GM18507 (cell line): ENCODE results near the gene NDUFA12.
A peak's percentile ranks its signal among the peaks of the same experiment; 100 is the strongest.
"Not testable (repeated sequence)": the region's sequence is repeated elsewhere in the genome, so short reads cannot be mapped to it uniquely, and the experiment has no call there.

Experiments used
- DNase-seq: peaks from one replicate; pipeline ENCODE4 v3.0.0; 2011; ENCODE audit warnings: low read depth; ENCODE audit not compliant: insufficient read length; ENCODE audit errors: extremely low spot score
- FAIRE-seq: peaks from 2 replicates; lab custom pipeline; 2011; peaks lifted over from hg19 to GRCh38; lab: Jason Lieb, UNC

NDUFA12 gene

DNA sequence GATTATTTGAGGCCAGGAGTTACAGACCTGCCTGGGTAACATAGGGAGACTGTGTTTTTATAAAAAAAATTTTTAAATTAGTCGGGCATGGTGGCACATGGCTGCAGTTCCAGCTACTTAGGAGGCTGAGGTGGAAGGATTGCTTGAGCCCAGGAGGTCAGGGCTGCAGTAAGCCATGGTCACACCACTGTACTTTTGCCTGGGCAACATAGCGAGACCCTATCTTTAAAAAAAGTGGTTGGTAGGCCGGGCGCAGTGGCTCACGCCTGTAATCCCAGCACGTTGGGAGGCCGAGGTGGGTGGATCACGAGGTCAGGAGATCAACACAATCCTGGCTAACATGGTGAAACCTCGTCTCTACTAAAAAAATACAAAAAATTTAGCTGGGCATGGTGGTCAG, 18.4 kb downstream of the NDUFA12 start:
- not testable (repeated sequence) for DNase-seq, FAIRE-seq

DNA sequence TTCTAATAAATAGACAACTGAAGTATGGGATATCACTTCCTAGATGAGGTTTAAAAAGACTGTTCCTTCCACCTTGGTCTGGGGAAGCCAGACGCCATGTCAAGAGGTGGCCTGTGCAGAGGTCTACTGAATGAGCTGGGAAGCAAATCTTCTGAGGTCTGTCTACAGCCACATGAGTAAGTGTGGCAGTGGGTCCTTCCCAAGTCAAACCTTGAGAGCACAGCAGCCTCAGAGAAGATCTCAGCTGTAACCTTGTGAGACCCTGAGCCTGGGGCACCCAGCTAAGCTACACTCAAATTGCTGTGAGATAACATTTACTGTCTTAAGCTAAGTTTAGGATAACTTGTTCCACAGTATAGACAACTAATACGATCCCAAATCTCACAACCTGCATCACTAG, 20.2 kb downstream of the NDUFA12 start:
- no peak for FAIRE-seq
- DNase-seq = no peak

DNA sequence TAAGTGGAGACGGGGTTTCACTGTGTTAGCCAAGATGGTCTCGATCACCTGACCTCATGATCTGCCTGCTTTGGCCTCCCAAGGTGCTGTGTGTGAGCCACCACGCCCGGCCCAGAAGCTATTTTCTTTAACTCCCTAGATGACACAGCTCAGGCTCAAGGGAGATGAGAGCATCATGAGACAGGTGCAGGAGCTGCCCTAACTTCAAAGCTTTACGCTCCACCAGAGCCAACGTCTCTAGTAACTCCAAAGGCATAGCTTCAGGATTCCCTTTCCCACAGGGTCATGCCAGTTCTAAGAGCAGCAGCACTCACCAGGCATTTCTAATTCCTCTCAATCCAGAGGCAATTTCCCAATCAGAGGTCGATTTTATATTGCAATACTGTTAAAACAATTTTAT, 21.0 kb downstream of the NDUFA12 start:
- FAIRE-seq (no peak), DNase-seq (no peak)

DNA sequence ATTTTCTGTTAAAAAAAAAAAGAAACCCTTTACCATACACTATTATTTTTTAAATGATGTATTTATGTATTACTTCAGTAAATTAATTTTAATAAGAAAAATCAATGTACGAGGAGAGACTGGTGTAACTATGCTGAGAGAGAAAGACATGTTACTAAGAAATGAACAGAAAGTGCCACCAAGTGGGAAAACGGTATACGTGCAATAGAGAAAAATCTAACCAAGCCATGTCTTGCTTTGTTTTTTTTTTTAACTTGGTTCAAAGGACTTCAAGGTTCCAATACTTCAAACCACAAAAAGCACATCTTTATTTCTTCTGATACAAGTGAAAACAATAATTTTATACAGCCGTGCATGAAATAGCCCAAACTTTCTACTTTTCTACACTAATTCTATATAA, 22.9 kb downstream of the NDUFA12 start:
- FAIRE-seq = no peak
- DNase-seq = no peak

DNA sequence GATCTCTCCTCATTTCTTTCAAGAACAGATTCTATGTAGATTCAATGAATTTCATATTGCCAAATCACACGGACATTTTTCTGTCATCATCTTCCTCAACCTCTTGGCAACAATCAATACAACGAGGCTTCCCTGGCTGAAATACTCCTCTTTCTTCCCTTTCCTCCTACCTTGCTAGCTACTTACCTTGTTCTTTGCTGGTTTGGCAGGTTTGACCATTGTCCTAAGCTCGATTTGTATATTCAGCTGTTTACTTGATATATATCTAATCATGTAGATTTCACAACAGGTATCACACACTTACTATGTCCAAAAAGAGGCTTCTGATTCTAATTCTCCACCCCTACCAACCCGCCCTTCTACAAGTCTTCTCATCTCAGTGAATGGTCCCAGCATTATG, 23.6 kb downstream of the NDUFA12 start:
- no peak for FAIRE-seq
- DNase-seq = no peak

DNA sequence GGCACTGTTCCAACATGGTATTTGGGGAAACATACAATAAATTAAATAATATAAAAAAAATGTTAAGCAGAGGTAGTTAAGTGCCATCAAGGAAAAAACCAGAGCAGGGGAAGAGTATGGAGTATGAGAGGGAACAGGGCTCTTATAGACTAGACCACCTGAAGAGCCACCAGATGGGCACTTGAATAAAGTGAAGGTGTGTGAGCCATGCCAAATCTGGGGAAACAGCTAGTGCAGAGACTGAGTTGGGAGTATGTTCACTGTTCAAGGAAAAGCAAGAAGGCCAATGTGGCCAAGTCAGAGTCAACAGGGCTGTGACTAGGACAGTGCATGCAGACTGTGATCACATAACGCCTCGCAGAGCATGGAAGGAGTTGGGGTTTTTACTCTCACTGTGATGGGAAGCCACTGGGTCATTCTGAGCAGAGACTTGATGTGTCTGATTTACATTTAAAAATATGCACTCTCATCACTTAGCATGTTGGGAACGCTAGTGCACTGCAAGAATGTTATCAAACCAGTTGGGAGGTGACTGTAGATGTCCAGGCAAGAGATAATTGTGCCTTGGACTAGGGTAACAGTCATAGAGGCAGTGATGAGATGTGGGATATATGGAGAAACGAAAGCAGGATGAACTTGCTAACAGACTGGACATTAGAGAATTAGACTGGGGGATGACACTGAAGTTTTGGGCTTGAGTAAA, 25.6 kb downstream of the NDUFA12 start:
- DNase-seq (no peak), FAIRE-seq (no peak)

DNA sequence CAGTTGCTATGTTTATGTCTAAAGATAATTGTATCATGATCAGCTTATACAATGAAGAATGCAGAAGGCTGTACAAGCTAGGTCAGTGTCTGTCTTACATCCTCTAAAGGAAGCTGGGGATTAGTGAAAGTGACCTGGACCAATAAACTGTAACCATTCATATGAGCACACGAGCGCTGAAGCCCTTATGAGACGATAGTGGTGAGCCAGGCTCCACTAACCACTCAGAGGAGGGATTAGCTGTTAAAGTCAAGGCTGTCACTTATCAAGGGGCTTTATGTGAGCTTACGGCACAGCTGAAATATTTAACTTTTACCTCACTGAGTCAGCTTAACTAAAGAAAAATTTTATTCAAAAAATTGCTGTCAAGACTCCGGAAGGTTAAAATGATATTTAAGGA, 30.3 kb downstream of the NDUFA12 start:
- DNase-seq (no peak), FAIRE-seq (no peak)

DNA sequence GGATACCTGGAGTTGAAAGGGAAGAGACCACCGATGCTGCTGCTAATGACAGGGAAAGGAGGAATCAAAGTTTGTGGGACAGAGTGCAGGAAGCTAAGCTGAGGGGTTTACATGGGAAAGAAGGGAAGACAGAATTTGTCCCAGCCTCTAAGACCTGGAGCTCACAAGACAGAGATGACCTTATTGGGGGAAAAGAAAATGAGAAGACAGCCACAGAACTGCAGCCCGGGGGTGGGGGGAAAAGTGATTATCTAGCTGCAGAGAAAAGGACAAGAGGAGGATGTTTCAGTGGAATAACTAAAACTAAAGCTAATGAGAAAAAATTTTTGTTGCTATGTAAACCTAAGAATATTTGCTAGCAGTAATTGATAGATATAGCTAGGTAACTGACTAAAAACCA, 30.7 kb downstream of the NDUFA12 start:
- FAIRE-seq = no peak
- DNase-seq = no peak

DNA sequence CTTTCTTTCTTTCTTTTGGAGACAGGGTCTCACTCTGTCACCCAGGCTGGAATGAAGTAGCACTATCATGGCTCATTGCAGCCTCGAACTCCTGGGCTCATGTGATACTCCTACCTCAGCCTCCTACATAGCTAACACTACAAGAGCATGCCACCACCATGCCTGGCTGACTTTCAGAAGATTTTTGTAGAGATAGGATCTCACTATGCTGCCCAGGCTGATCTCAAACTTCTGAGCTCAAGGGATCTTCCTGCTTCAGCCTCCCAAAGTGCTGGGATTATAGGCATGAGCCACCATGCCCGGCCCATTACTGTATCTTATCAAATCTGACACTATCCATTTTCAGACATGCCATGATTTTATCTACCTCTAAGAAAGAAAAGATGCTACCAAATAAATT, 31.6 kb downstream of the NDUFA12 start:
- FAIRE-seq = no peak

DNA sequence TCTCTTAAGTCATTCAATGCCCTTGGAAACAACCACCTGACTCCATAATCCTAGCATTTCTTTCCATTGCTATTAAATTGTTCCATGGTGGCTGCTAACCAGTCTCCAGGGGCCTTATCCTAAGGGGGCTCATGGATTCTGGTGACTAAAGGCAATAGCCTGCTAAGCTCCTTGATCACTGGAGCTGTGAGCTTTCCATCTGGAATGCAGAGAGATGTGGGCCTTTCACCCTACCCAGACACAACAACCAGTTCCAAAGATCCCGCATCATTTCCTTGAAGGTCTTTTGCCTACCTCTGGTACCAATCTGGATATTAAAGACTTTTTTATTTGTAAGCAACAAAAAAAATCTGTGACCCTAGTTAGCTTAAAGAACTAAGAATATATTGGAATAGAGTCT, 32.9 kb downstream of the NDUFA12 start:
- DNase-seq (no peak), FAIRE-seq (no peak)

More for the DNA sequence above, 31.6 kb downstream of the NDUFA12 start:
- no peak for DNase-seq

DNA sequence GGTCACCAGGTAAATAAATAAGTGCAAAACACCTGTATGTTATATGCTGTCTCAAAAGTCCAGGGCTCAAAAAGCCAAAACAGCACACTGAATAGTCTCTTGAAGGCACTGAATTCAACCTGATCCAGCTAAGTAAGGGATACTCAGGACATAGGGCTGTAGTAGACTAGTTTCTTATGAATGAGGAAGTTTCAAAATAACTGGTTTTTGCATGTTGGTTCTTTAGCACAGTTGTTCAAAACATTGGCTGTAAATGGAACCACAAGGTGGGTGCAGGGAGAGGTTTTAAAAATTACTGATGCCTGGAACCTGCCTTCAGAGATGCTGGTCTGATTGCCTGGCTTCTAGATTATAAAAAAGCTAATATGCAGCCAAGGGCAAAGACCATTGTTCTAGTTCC, 34.1 kb downstream of the NDUFA12 start:
- DNase-seq (no peak), FAIRE-seq (peak; percentile 31)

DNA sequence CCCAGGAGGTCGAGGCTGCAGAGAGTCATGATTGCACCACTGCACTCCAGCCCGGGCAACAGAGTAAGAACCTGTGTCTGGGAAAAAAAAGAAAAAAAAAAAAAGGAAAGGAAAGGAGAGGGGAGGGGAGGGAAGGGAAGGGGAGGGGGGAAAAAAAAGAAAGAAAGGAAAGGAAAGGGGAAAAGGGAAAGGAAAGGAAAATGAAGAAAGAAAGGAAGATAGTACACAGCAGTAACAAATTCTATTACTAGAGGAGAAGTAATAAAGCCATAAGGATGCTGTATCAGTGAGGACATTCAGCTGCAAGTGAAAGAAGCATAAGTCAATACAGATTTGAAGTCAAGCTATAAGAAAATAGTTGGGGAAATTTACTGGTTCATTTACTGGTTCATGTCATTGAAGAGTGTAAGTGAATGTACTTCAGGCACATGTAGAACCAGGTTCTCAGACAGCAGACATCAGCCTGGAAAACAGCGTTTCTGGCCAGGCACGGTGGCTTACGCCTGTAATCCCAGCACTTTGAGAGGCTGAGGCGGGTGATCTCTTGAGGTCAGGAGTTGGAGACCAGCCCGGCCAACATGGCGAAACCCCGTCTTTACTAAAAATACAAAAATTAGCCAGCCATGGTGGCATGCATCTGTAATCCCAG, 37.4 kb downstream of the NDUFA12 start:
- DNase-seq (no peak), FAIRE-seq (no peak)

DNA sequence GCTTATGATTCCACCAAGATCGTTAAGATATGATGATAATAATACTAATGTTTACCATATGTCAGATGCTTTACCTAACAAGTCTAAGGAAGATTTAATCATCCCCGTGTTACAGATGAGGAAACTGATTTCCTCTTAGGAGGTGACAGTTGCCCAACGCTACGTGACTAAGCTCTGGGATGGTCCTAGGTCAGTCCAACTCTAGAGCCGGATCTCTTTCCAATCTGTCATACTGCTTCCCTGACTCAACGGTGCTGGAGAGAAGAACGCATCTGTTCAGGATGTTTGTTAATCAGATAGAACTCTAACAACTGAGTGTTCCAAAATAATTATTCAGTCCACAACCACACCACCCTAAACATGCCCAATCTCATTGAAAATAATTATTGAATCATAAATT, 39.8 kb downstream of the NDUFA12 start:
- no peak for FAIRE-seq
- DNase-seq = no peak

DNA sequence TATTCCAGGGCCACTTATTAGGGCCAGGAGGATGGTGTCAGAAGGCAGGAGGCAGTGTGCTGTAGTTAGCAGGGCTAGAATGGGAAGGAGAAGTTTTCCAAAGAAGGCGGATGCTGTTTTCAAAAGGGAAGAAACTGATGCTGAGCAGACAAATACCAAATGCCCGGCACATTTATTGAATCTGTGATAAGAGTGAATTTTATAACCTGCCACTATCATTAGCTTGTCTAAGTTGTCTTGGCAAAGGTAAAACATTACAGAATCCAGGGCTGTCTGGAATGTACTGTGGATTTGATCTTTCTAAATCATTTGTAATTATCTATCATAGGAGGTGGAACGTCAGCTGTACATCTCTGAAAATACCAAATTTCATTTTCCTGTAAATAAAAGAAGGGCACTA, 40.8 kb downstream of the NDUFA12 start:
- DNase-seq (no peak), FAIRE-seq (no peak)

DNA sequence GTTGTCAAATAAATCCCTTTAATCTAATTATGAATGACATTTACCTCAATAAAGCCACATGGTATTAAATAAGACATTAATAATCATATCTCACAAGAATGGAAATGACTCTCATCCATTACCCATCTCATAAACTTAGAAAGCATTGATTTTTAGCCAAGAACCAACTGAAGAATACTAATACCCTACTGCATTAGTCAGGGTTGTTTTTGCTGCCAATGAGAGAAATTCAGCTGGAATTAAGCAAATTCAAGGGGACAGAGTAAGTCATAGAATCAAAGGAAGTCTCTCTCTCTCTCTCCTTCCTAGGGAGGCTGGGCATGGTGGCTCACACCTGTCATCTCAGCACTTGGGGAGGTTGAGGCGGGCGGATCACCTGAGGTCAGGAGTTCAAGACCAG, 41.6 kb downstream of the NDUFA12 start:
- DNase-seq (no peak), FAIRE-seq (no peak)

DNA sequence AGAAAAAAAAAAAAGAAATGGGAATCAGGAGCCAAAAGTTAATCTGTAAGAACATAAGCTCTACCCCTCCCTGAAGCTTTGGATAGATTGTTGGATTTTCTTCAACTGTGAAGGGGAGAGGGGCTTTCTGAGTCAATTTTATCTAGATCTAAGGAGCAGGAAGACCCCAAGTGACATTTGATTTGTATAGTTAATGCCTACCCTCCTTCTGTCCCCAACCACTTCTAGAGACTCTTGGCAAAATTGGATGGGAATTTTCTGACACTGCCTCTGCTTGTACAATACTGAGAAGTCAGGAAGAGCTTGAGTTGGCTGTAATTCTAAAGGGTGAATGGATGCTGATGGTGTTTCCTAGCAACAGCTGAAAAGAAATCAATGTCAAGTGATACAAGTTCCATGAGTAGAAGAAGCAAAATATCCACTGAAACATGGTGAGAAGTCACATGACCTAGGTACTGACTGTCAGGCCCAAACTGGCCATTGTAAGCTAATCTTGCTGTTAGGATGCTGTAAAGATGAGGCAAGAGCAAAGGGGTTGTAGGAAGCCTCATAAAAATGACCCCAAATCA, 42.2 kb downstream of the NDUFA12 start:
- DNase-seq (no peak), FAIRE-seq (no peak)

DNA sequence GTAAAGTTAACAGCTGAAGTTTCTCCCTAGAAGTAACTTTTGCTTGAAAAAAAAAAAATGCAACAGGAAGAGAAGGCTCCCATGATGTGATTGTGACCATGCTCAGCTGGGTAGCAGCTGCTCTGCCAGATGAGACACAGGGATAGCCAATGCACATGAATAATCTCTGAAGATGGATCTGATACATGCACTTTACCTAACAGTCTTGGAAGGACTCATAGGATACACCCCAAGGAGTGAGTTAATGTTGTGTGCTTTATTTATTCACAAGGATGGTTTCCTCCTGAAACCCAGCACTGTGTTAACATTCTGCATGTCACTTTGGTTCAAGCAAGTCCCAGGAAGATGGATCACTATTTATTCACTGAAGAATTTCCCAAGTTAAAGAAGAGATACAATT, 46.5 kb downstream of the NDUFA12 start:
- DNase-seq (no peak), FAIRE-seq (no peak)

DNA sequence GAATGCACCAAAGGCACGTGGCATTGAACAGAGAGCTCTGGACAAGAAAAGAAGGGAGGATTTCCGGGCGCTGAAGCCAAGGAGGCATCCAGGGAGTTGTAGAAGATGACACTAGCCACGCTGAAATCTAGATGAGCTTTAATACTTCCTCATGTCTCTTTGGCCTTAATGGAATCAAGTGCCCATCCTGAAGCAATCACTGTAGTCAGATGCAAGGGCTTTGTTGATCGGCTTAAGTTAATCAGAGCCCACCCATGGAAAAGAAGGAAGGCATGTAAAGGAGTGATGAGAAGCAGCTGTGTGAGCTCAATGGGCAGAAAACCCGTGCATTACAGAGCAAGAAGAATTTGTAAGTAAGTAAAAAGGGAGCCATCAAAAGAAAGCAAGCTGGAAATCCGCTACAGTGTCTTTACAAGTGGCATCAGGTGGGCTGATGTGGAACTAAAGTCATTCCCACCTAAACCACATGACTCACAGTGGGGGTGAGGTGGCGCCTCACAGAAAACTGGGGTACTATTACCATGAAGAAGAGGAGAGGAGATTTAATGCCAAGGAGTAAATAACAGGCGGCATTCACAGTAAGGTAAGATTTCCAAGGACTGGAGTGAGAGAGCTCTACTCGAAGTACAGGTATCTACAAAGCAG, 48.4 kb downstream of the NDUFA12 start:
- DNase-seq (no peak), FAIRE-seq (no peak)

DNA sequence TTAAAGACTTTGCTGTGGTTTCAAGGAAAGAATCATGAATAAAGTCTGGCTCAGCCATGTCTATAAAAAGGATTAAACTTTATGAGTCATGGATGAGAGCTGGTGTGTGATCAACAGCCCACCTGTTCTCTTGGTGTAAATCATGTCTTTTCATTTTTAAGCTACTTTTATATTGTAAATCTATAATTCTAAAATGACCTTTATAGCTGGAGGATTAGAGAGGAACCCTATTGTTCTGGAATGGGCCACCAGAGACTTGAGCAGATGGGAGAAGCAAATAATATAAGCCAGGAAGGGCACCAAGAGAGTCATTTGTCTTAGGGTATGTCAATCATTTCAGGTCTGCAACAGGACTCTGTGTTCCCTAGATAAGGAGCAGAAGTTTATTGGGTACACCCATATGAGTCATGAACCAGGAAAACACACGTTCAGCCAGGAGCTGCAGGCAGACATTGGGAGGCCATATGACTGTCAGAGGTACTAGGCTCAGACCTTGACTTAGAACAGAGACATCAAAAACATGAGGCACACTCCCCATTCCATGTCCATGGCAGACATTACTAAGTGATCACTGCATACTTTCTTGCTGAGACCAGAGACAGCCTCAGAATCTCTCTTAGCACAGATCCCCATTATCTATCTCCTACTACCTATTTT, 49.3 kb downstream of the NDUFA12 start:
- FAIRE-seq (no peak), DNase-seq (no peak)

DNA sequence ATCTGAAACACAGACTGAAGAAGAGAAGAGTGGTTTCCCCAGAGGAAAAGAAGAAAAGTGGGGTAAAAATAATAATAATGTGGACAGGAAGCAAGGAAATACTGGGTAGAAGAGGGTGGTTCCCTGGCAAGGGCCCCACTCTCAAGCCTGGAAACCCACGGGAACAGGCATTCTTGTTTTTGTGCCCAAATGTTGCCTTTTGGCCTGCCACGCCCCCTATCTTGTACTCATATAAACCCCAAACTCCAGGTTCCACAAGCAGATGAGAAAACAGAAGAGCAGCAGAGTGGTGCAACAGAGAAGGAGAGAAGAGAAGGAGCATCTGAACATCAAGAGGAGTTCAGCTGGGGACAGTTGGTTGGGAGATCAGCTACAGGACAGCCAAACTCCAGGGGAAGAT, 51.2 kb downstream of the NDUFA12 start:
- DNase-seq (no peak), FAIRE-seq (no peak)
